HEK293 (cell line): ENCODE data around the gene GALK1.

Source experiments
- CTCF ChIP-seq: fragments of 450-650 bp; formaldehyde crosslinking; IDR thresholded peaks from 2 replicates; pipeline ENCODE4 v1.5.1; 2016; ENCODE audit warnings: missing biosample characterization, missing genetic modification characterization
- FEZF1 ChIP-seq: fragments of 450-650 bp; formaldehyde crosslinking; IDR thresholded peaks from 2 replicates; pipeline ENCODE4 v1.5.1; 2016; ENCODE audit warnings: missing biosample characterization, missing genetic modification characterization
- ZNF157 ChIP-seq: fragments of 450-650 bp; formaldehyde crosslinking; IDR thresholded peaks from 2 replicates; pipeline ENCODE4 v1.5.1; 2016; ENCODE audit warnings: missing biosample characterization, missing genetic modification characterization
- ZNF239 ChIP-seq: fragments of 450-650 bp; formaldehyde crosslinking; IDR thresholded peaks from 2 replicates; pipeline ENCODE4 v1.5.1; 2016; ENCODE audit warnings: missing biosample characterization, missing genetic modification characterization
- ZNF768 ChIP-seq: fragments of 450-650 bp; formaldehyde crosslinking; IDR thresholded peaks from 2 replicates; pipeline ENCODE4 v1.5.1; 2018; ENCODE audit warnings: missing biosample characterization, mild to moderate bottlenecking, missing genetic modification characterization
- TF ChIP-seq, protein P1 (sequence below): fragments of 450-650 bp; formaldehyde crosslinking; IDR thresholded peaks from 2 replicates; pipeline ENCODE4 v1.5.1; 2016; ENCODE audit warnings: missing biosample characterization, missing genetic modification characterization

- TF ChIP-seq CTCF (tag by site-specific recombination), result no peak
- no peak for TF ChIP-seq FEZF1
- no peak for TF ChIP-seq ZNF239 (tag by site-specific recombination)
- TF ChIP-seq ZNF157 (tag by site-specific recombination), result no peak
- no peak for TF ChIP-seq ZNF768 (tag by site-specific recombination)
- TF ChIP-seq, protein P1, sequence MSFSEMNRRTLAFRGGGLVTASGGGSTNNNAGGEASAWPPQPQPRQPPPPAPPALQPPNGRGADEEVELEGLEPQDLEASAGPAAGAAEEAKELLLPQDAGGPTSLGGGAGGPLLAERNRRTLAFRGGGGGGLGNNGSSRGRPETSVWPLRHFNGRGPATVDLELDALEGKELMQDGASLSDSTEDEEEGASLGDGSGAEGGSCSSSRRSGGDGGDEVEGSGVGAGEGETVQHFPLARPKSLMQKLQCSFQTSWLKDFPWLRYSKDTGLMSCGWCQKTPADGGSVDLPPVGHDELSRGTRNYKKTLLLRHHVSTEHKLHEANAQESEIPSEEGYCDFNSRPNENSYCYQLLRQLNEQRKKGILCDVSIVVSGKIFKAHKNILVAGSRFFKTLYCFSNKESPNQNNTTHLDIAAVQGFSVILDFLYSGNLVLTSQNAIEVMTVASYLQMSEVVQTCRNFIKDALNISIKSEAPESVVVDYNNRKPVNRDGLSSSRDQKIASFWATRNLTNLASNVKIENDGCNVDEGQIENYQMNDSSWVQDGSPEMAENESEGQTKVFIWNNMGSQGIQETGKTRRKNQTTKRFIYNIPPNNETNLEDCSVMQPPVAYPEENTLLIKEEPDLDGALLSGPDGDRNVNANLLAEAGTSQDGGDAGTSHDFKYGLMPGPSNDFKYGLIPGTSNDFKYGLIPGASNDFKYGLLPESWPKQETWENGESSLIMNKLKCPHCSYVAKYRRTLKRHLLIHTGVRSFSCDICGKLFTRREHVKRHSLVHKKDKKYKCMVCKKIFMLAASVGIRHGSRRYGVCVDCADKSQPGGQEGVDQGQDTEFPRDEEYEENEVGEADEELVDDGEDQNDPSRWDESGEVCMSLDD (tag by site-specific recombination), result no peak
Measured at GRCh38 chr17:75736173-75736835, 28.7 kb downstream of the GALK1 start.
